ENCODE data around the gene ZC3H4. TPM values are rescaled to one million over a fixed set of nuclear protein-coding genes. Genes with fewer than 3 reads are reported as not detected.
"Not testable (repeated sequence)": the region's sequence is repeated elsewhere in the genome, so short reads cannot be mapped to it uniquely, and the experiment has no call there.

Gene ZC3H4
- total and polyA plus RNA-seq, 7 donors: 5.4 to 25.3 (median 20.4) TPM

DNA sequence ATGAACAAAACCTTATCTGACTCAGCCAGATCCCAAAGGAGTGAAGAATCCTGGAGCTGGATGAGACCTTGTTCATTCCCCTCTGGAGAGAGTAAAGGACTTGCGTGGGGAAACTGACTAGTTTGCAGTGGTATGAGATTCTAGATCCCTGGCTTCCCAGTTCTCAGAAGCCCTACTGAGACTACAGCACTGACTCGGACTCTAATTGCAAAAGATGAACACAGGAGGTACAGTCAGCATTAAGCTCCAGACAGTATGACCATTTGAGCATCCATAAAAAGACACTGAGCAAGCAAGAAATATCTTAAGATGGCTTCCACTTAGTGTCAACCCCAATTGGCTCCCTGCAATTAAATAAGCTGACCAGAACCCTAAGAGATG lies 6.8 kb downstream of the ZC3H4 start:
- 83 to 92% methylated on average over 2 of the region's 2 CpGs for WGBS, 2 donors
- Histone ChIP-seq H3K27ac (peak overlapping the region; percentile 97 to 100 (median 100)), H3K27me3 (no peaks in the 10 kb centered on the region), H3K9me3 (no peaks in the 10 kb centered on the region), H3K4me1 (peaks cover 0 to 79% (median 74%) of the 10 kb centered on the region in 4 donors), H3K36me3 (no peaks in the 10 kb centered on the region), H3K4me3 (no peak overlapping the region)
- DNase-seq: no peak
- intact Hi-C loops (cut with DNase I): no loop called here
- TF ChIP-seq EP300 (IDR thresholded peaks at IDR 0.05): no peak

- Histone ChIP-seq H3K27ac (peak overlapping the region; percentile 97 to 100 (median 100)), H3K4me1 (peaks cover 0 to 83% (median 76%) of the 10 kb centered on the region in 4 donors), H3K27me3 (no peaks in the 10 kb centered on the region), H3K9me3 (no peaks in the 10 kb centered on the region), H3K4me3 (no peak overlapping the region), H3K36me3 (no peaks in the 10 kb centered on the region)
- 68 to 71% methylated on average over 2 of the region's 2 CpGs for WGBS, 2 donors
- intact Hi-C loops (cut with DNase I): no loop called here
- no peak for TF ChIP-seq POLR2A (IDR thresholded peaks at IDR 0.05)
- TF ChIP-seq POLR2AphosphoS5 (IDR thresholded peaks at IDR 0.05): no peak
- no peak for TF ChIP-seq EP300 (IDR thresholded peaks at IDR 0.05)
- TF ChIP-seq CTCF (IDR thresholded peaks at IDR 0.05): no peak
- DNase-seq: no peak
Observed at GRCh38 chr19:47105874-47106273, 7.7 kb downstream of the ZC3H4 start.

GRCh38 chr19:47104680-47105079 lies 8.9 kb downstream of the ZC3H4 start:
- H3K27ac ChIP-seq: peak overlapping the region in 3 of 4 donors; percentile 97 to 100 (median 100)
- H3K9me3 ChIP-seq: no peaks in the 10 kb centered on the region
- DNase-seq: no peak
- H3K4me1 ChIP-seq: peaks cover 0 to 79% (median 69%) of the 10 kb centered on the region in 4 donors
- no peaks in the 10 kb centered on the region for H3K36me3 ChIP-seq
- intact Hi-C loops (cut with DNase I): no loop called here
- whole genome bisulfite sequencing, 2 donors: 92 to 93% methylated on average over 9 of the region's 9 CpGs
- TF ChIP-seq EP300 (IDR thresholded peaks at IDR 0.05) (no peak), POLR2A (IDR thresholded peaks at IDR 0.05) (no peak), CTCF (IDR thresholded peaks at IDR 0.05) (no peak), POLR2AphosphoS5 (IDR thresholded peaks at IDR 0.05) (no peak)
- H3K27me3 ChIP-seq: no peaks in the 10 kb centered on the region
- H3K4me3 ChIP-seq: no peak overlapping the region

DNA sequence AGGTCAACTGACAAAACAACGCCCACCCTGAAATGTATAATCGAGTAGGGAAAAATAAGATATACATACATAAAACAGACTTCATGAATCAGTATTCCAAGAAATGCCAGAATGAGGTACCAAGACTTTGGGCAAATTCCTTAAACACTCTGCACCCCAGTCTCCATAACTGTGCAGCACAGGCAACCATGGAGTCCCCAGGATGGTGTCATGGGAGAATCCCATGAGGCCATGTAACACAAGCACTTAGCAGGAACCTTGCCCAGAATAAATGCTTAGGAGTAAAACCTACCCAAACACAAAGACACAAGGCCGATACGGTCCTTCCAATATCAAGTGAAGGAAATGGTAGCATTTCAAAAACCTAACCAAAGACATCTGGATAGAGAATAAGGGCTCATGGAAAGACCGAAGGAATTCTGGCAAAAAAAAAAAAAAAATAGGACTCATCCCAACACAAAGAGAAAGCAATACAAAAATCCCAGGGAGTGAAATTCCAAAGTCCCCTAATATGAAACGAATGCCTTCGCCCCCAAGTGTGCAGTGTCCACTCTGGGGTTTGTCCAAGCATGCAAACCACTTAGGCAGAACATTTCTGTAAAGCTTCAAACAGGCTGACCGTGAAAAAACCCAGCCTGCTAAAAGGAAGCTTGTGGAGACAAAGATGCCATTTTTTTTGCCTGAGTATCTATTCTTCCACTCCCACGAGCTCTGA lies 11.1 kb downstream of the ZC3H4 start:
- H3K36me3 ChIP-seq: no peaks in the 10 kb centered on the region
- peak overlapping the region in 2 of 4 donors; percentile 52 for H3K27ac ChIP-seq
- no peak for DNase-seq
- no peaks in the 10 kb centered on the region for H3K27me3 ChIP-seq
- WGBS, 2 donors: 84 to 85% methylated on average over 9 of the region's 9 CpGs
- intact Hi-C loops (cut with DNase I): no loop called here
- no peak overlapping the region for H3K4me3 ChIP-seq
- H3K4me1 ChIP-seq: peaks cover 0 to 73% (median 64%) of the 10 kb centered on the region in 4 donors
- TF ChIP-seq POLR2AphosphoS5 (IDR thresholded peaks at IDR 0.05) (peak in 2 of 4 donors; percentile 21 to 25), CTCF (IDR thresholded peaks at IDR 0.05) (no peak)
- no peaks in the 10 kb centered on the region for H3K9me3 ChIP-seq

DNA sequence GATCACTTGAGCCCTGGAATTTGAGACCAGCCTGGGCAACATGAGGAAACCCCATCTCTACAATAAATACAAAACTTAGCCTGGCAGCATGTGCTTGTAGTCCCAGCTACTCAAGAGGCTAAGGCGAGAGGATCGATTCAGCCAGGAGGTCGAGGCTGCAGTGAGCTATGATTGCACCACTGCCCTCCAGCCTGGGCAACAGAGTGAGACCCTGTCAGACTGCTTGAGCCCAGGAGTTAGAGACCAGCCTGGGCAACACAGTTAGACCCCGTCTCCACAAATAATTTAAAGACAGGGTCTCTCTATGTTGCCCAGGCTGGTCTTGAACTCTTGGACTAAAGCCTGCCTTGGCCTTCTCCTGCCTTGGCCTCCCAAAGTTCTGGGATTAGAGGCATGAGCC lies 12.5 kb downstream of the ZC3H4 start:
- H3K27me3 ChIP-seq; H3K4me3 ChIP-seq; H3K9me3 ChIP-seq; H3K27ac ChIP-seq; DNase-seq; intact Hi-C loops (cut with DNase I); H3K36me3 ChIP-seq: not testable (repeated sequence)
- WGBS, 2 donors: 96 to 97% methylated on average over 4 of the region's 4 CpGs
- peaks cover 0 to 73% (median 59%) of the 10 kb centered on the region in 4 donors for H3K4me1 ChIP-seq

DNA sequence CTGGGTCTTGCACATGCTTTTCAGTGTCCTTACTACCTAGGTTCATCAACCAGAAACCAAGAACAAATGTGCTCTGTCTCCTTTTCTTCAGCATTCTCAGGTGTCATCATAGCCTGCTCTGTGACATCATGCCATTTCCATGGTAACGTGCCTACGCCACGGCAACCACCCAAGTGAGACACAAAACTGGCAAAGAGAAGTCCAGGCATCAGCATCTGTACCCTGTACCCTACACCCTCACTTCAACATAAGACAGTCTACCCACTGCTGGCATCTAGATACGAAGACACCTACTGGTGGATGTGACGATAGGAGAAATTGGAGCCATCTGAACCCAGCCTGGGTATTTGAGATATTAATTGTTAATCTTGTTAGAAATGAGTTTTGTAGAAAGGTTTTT lies 13.3 kb downstream of the ZC3H4 start:
- intact Hi-C loops (cut with DNase I): no loop called here
- no peaks in the 10 kb centered on the region for H3K27me3 ChIP-seq
- H3K4me1 ChIP-seq: peaks cover 0 to 73% (median 61%) of the 10 kb centered on the region in 4 donors
- DNase-seq: no peak
- TF ChIP-seq POLR2A (IDR thresholded peaks at IDR 0.05): no peak
- no peak for TF ChIP-seq CTCF (IDR thresholded peaks at IDR 0.05)
- no peak for TF ChIP-seq EP300 (IDR thresholded peaks at IDR 0.05)
- no peak for TF ChIP-seq POLR2AphosphoS5 (IDR thresholded peaks at IDR 0.05)
- no peaks in the 10 kb centered on the region for H3K9me3 ChIP-seq
- H3K4me3 ChIP-seq: no peak overlapping the region
- no peaks in the 10 kb centered on the region for H3K36me3 ChIP-seq
- WGBS, 2 donors: 97 to 98% methylated on average over 5 of the region's 5 CpGs
- H3K27ac ChIP-seq: no peak overlapping the region

All from sigmoid colon (tissue), 7 donors.